GM12878 (cell line): Measurements from ENCODE around the gene LCOR.

Source experiments
- PBX3 ChIP-seq: IDR thresholded peaks from 2 replicates; pipeline ENCODE4 v1.6.1; 2011; ENCODE audit warnings: mild to moderate bottlenecking, low read depth, low read length, moderate library complexity; ENCODE audit not compliant: insufficient replicate concordance
- POLR2AphosphoS5 ChIP-seq: IDR thresholded peaks from 2 replicates; pipeline ENCODE4 v1.6.1; 2011; ENCODE audit warnings: mild to moderate bottlenecking, low read length, inconsistent platforms
- RCOR1 ChIP-seq: conservative IDR thresholded peaks from 2 replicates; pipeline ENCODE4 v1.6.1; 2012; ENCODE audit warnings: low read depth, low read length, improper control_type of control experiment
- SP1 ChIP-seq: IDR thresholded peaks from one replicate; pipeline ENCODE4 v1.6.1; 2011; ENCODE audit warnings: low read depth, low read length
- YBX1 ChIP-seq: fragments of 450-650 bp; IDR thresholded peaks from 2 replicates; pipeline ENCODE4 v1.6.1; 2016; ENCODE audit warnings: antibody characterized with exemption

DNA sequence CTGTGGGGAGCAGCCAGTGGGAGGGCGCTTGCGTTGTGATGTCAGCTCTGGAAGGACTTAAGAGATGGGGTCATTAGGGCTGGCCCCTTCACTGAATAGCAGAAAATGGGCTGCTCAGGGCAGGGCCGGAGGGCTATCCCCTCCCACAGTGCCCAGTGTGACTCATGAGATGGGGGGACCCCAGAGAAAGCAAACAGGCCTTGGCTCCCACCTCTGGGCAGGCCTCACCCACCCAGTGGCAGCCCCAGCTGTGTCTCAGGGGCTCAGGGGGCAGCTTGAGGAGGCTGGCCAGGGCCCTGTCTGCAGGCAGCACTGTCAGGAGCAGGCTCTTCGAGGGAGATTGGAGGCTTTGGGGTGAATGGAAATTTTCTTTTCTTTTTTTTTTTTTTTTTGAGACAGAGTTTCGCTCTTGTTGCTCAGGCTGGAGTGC lies 185.4 kb downstream of the LCOR start:
- TF ChIP-seq RCOR1 = no peak
- TF ChIP-seq SP1 = no peak
- TF ChIP-seq YBX1 = no peak
- no peak for TF ChIP-seq PBX3
- no peak for TF ChIP-seq POLR2AphosphoS5
